HepG2 (cell line): ENCODE measurements around the gene RHEBL1. TPM values are rescaled to one million over a fixed set of nuclear protein-coding genes. Genes with fewer than 3 reads are reported as not detected.
A peak's percentile ranks its signal among the peaks of the same experiment; 100 is the strongest.

Experiments
- BRD4 ChIP-seq: sonication (generic); formaldehyde crosslinking; IDR thresholded peaks from 2 replicates; pipeline ENCODE4 v1.4.0; 2020; ENCODE audit warnings: missing genetic modification reagents
- FOSL1 ChIP-seq: sonication (generic); formaldehyde crosslinking; IDR thresholded peaks from 2 replicates; pipeline ENCODE4 v1.9.0; 2021; ENCODE audit warnings: missing genetic modification reagents, borderline replicate concordance
- KAT8 ChIP-seq: IDR thresholded peaks from 2 replicates; pipeline ENCODE4 v1.6.1; 2016; ENCODE audit warnings: missing genetic modification reagents, missing compliant biosample characterization
- NBN ChIP-seq: fragments of 450-650 bp; conservative IDR thresholded peaks from 2 replicates; pipeline ENCODE4 v1.6.1; 2017
- NRL ChIP-seq: sonication (generic); formaldehyde crosslinking; IDR thresholded peaks from 2 replicates; pipeline ENCODE4 v1.5.0; 2020; ENCODE audit warnings: missing genetic modification reagents, mild to moderate bottlenecking, moderate library complexity, borderline replicate concordance
- SP140L ChIP-seq: sonication (generic); formaldehyde crosslinking; IDR thresholded peaks from 2 replicates; pipeline ENCODE4 v1.4.0; 2020; ENCODE audit warnings: missing genetic modification reagents, borderline replicate concordance
- ZBTB7A ChIP-seq: sonication (generic); formaldehyde crosslinking; IDR thresholded peaks from 2 replicates; pipeline ENCODE4 v1.8.0; 2022; ENCODE audit warnings: mild to moderate bottlenecking, missing genetic modification reagents
- ZFP90 ChIP-seq: sonication (generic); formaldehyde crosslinking; IDR thresholded peaks from 2 replicates; pipeline ENCODE4 v1.8.0; 2022; ENCODE audit warnings: missing genetic modification reagents, mild to moderate bottlenecking, inconsistent platforms, borderline replicate concordance
- ZNF460 ChIP-seq: sonication (generic); formaldehyde crosslinking; IDR thresholded peaks from 2 replicates; pipeline ENCODE4 v1.5.1; 2020; ENCODE audit warnings: missing genetic modification reagents, mild to moderate bottlenecking, borderline replicate concordance
- ZNF724P ChIP-seq: sonication (generic); formaldehyde crosslinking; IDR thresholded peaks from 2 replicates; pipeline ENCODE4 v1.8.0; 2022; ENCODE audit warnings: missing genetic modification reagents, borderline replicate concordance
- polyA plus RNA-seq, 8 experiments: library from polyadenylated mRNA; depleted of rRNA in 3 of 8; stranded (reverse) in 7 of 8; unstranded in 1 of 8; fragments of >200 nt; fragmentation: Illumina TruSeq in 4 of 8; extraction: Trizol in 4 of 8; gene quantifications; 2 replicates each; pipeline versions ENCODE4 v1.2.1 to v1.2.3, GENCODE V29; 2011 to 2016; ENCODE audit warnings: low read depth in 4 of 8, missing spikeins in 1 of 8, mixed read lengths in 1 of 8; ENCODE audit not compliant: insufficient read depth in 1 of 8
- total RNA-seq, 5 experiments: library from RNA; depleted of rRNA; stranded (reverse); fragments of >200 nt; fragmentation: Illumina TruSeq; extraction: Trizol; gene quantifications; 2 replicates each; pipeline ENCODE4 v1.2.3, GENCODE V29; 2016; ENCODE audit warnings: low read depth in 1 of 5
- TF ChIP-seq, protein P1 (sequence below): sonication (generic); formaldehyde crosslinking; IDR thresholded peaks from 2 replicates; pipeline ENCODE4 v1.9.0; 2021; ENCODE audit warnings: missing genetic modification reagents, borderline replicate concordance
- TF ChIP-seq, protein P2 (sequence below): fragments of 450-650 bp; IDR thresholded peaks from 2 replicates; pipeline ENCODE4 v1.6.1; 2016
- TF ChIP-seq, protein P3 (sequence below), 2 experiments: sonication (generic) in 1 of 2; formaldehyde crosslinking in 1 of 2; IDR thresholded peaks; 2 replicates each; pipeline versions ENCODE4 v1.6.1 to v1.9.0; 2014 to 2022; ENCODE audit warnings: antibody characterized with exemption in 1 of 2, borderline replicate concordance in 1 of 2, inconsistent platforms in 1 of 2, low read depth in 1 of 2, missing genetic modification reagents in 1 of 2
- TF ChIP-seq, protein P4 (sequence below): sonication (generic); formaldehyde crosslinking; conservative IDR thresholded peaks from 2 replicates; pipeline ENCODE4 v1.8.0; 2022; ENCODE audit warnings: missing genetic modification reagents

The RHEBL1 gene
- total and polyA plus RNA-seq, 2 of the 13 experiments (the other 11 are each of a cell fraction or from before 2014, with no cell fraction given) = 1.4 to 2.5 TPM

- TF ChIP-seq, protein P1, sequence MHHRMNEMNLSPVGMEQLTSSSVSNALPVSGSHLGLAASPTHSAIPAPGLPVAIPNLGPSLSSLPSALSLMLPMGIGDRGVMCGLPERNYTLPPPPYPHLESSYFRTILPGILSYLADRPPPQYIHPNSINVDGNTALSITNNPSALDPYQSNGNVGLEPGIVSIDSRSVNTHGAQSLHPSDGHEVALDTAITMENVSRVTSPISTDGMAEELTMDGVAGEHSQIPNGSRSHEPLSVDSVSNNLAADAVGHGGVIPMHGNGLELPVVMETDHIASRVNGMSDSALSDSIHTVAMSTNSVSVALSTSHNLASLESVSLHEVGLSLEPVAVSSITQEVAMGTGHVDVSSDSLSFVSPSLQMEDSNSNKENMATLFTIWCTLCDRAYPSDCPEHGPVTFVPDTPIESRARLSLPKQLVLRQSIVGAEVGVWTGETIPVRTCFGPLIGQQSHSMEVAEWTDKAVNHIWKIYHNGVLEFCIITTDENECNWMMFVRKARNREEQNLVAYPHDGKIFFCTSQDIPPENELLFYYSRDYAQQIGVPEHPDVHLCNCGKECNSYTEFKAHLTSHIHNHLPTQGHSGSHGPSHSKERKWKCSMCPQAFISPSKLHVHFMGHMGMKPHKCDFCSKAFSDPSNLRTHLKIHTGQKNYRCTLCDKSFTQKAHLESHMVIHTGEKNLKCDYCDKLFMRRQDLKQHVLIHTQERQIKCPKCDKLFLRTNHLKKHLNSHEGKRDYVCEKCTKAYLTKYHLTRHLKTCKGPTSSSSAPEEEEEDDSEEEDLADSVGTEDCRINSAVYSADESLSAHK = no peak
- TF ChIP-seq, protein P2, sequence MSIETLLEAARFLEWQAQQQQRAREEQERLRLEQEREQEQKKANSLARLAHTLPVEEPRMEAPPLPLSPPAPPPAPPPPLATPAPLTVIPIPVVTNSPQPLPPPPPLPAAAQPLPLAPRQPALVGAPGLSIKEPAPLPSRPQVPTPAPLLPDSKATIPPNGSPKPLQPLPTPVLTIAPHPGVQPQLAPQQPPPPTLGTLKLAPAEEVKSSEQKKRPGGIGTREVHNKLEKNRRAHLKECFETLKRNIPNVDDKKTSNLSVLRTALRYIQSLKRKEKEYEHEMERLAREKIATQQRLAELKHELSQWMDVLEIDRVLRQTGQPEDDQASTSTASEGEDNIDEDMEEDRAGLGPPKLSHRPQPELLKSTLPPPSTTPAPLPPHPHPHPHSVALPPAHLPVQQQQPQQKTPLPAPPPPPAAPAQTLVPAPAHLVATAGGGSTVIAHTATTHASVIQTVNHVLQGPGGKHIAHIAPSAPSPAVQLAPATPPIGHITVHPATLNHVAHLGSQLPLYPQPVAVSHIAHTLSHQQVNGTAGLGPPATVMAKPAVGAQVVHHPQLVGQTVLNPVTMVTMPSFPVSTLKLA = peak; percentile 82
- TF ChIP-seq NRL (CRISPR knock-in tag) = peak; percentile 85; the same call in 1 of the 2 replicates
- peak; percentile 57 for TF ChIP-seq KAT8
- TF ChIP-seq, protein P3, sequence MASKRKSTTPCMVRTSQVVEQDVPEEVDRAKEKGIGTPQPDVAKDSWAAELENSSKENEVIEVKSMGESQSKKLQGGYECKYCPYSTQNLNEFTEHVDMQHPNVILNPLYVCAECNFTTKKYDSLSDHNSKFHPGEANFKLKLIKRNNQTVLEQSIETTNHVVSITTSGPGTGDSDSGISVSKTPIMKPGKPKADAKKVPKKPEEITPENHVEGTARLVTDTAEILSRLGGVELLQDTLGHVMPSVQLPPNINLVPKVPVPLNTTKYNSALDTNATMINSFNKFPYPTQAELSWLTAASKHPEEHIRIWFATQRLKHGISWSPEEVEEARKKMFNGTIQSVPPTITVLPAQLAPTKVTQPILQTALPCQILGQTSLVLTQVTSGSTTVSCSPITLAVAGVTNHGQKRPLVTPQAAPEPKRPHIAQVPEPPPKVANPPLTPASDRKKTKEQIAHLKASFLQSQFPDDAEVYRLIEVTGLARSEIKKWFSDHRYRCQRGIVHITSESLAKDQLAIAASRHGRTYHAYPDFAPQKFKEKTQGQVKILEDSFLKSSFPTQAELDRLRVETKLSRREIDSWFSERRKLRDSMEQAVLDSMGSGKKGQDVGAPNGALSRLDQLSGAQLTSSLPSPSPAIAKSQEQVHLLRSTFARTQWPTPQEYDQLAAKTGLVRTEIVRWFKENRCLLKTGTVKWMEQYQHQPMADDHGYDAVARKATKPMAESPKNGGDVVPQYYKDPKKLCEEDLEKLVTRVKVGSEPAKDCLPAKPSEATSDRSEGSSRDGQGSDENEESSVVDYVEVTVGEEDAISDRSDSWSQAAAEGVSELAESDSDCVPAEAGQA (IDR thresholded peaks at IDR 0.05; ENCODE audit: low read depth) = no peak
- TF ChIP-seq, protein P3 (CRISPR knock-in tag; IDR thresholded peaks at IDR 0.05; ENCODE audit: borderline replicate concordance) = no peak
- TF ChIP-seq SP140L (CRISPR knock-in tag) = no peak
- TF ChIP-seq ZBTB7A (CRISPR knock-in tag) = 0 out of 2 replicates have a peak, but pooled peaks have one; percentile 52
- peak; percentile 57; the same call in 1 of the 2 replicates for TF ChIP-seq ZFP90 (CRISPR knock-in tag)
- TF ChIP-seq, protein P4, sequence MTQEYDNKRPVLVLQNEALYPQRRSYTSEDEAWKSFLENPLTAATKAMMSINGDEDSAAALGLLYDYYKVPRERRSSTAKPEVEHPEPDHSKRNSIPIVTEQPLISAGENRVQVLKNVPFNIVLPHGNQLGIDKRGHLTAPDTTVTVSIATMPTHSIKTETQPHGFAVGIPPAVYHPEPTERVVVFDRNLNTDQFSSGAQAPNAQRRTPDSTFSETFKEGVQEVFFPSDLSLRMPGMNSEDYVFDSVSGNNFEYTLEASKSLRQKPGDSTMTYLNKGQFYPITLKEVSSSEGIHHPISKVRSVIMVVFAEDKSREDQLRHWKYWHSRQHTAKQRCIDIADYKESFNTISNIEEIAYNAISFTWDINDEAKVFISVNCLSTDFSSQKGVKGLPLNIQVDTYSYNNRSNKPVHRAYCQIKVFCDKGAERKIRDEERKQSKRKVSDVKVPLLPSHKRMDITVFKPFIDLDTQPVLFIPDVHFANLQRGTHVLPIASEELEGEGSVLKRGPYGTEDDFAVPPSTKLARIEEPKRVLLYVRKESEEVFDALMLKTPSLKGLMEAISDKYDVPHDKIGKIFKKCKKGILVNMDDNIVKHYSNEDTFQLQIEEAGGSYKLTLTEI = no peak
- TF ChIP-seq ZNF724P (CRISPR knock-in tag) = no peak; the same call in 1 of the 2 replicates
- TF ChIP-seq ZNF460 (CRISPR knock-in tag) = no peak
- TF ChIP-seq FOSL1 (CRISPR knock-in tag) = no peak
- TF ChIP-seq BRD4 = no peak
- TF ChIP-seq NBN = no peak
Measured at GRCh38 chr12:49069507-49070346, at the start of gene RHEBL1 (continued).
